OCI-LY7 (cell line): ENCODE measurements around the gene CRBN. TPM values are rescaled to one million over a fixed set of nuclear protein-coding genes. Genes with fewer than 3 reads are reported as not detected.

Source experiments
- BruUV-seq: library from RNA; stranded (reverse); fragments of 400-500 nt; replicated peaks from 2 replicates; lab custom pipeline; 2021; lab: Mats Ljungman, UMichigan
- CTCF ChIA-PET: fragments of 300-600 bp; sonication (Branson Sonifier 250); formaldehyde crosslinking; loops from one replicate; lab custom pipeline; 2022; ENCODE audit warnings: antibody characterized with exemption; ENCODE audit not compliant: unreplicated experiment; lab: Charles Lee
- POLR2A ChIA-PET: fragments of 300-600 bp; sonication (Branson Sonifier 250); formaldehyde crosslinking; loops from one replicate; lab custom pipeline; 2022; ENCODE audit warnings: antibody characterized with exemption; lab: Charles Lee
- DNase-seq: peaks from one replicate; pipeline ENCODE4 v3.0.0-alpha.2; 2015; ENCODE audit warnings: low spot score
- H2AFZ ChIP-seq: fragments of 200-600 bp; sonication (generic), shearing (Covaris generic); 2 replicates; pipeline ENCODE4 v1.6.1; 2014; ENCODE audit warnings: mild to moderate bottlenecking, antibody characterized with exemption, low read length, moderate library complexity
- H3K27ac ChIP-seq: fragments of 200-600 bp; sonication (generic); 2 replicates; pipeline ENCODE4 v1.5.1; 2014; ENCODE audit warnings: mixed run types, low read depth, mild to moderate bottlenecking, moderate library complexity, low read length, inconsistent platforms; ENCODE audit not compliant: poor library complexity, severe bottlenecking
- H3K36me3 ChIP-seq: fragments of 200-600 bp; sonication (generic); 2 replicates; pipeline ENCODE4 v1.6.1; 2014; ENCODE audit warnings: mild to moderate bottlenecking, antibody characterized with exemption, low read length, moderate library complexity, mixed read lengths; ENCODE audit not compliant: insufficient read depth
- H3K4me1 ChIP-seq: fragments of 200-600 bp; sonication (generic); 2 replicates; pipeline ENCODE4 v1.5.1; 2014; ENCODE audit warnings: mild to moderate bottlenecking, low read length; ENCODE audit not compliant: insufficient read depth, poor library complexity, severe bottlenecking
- H3K4me2 ChIP-seq: fragments of 200-600 bp; sonication (generic); 2 replicates; pipeline ENCODE4 v1.6.1; 2014; ENCODE audit warnings: mild to moderate bottlenecking, low read length
- H3K4me3 ChIP-seq: fragments of 200-600 bp; sonication (generic); 2 replicates; pipeline ENCODE4 v1.5.1; 2014; ENCODE audit warnings: mild to moderate bottlenecking, low read depth, low read length; ENCODE audit not compliant: poor library complexity, severe bottlenecking
- H3K79me2 ChIP-seq: fragments of 200-600 bp; sonication (generic); 2 replicates; pipeline ENCODE4 v1.6.1; 2016; ENCODE audit warnings: low read depth, mild to moderate bottlenecking, low read length, moderate library complexity, mixed read lengths; ENCODE audit not compliant: insufficient read depth
- H3K9me2 ChIP-seq: fragments of 200-600 bp; sonication (generic); 2 replicates; pipeline ENCODE4 v1.6.1; 2016; ENCODE audit warnings: mild to moderate bottlenecking, low read length, mixed read lengths; ENCODE audit not compliant: insufficient read depth
- H3K9me3 ChIP-seq: fragments of 200-600 bp; sonication (generic); 2 replicates; pipeline ENCODE4 v1.6.1; 2014; ENCODE audit warnings: mild to moderate bottlenecking, mixed run types, low read length, mixed read lengths
- H4K20me1 ChIP-seq: fragments of 200-600 bp; sonication (generic); 2 replicates; pipeline ENCODE4 v1.6.1; 2014; ENCODE audit warnings: mild to moderate bottlenecking, antibody characterized with exemption, low read length, moderate library complexity, mixed read lengths; ENCODE audit not compliant: insufficient read depth
- EZH2phosphoT487 ChIP-seq: fragments of 200-600 bp; sonication (generic); IDR thresholded peaks from 2 replicates; pipeline ENCODE4 v1.6.1; 2018; ENCODE audit warnings: low read depth, borderline replicate concordance, mild to moderate bottlenecking, mixed run types, antibody characterized with exemption, low read length, moderate library complexity, mixed read lengths
- intact Hi-C: fragments of 100-400 bp; cut with micrococcal nuclease; formaldehyde crosslinking; loops from one replicate; pipeline ENCODE4 v1.10.0; 2022; ENCODE audit not compliant: unreplicated experiment
- total RNA-seq, 2 experiments: library from RNA; depleted of rRNA in 1 of 2; stranded (reverse); fragments of >200 nt in 1 of 2; shearing (Covaris generic) in 1 of 2; gene quantifications; 2 replicates each; pipeline ENCODE4 v1.2.3, GENCODE V29; 2014 to 2022
- TF ChIP-seq, protein P1 (sequence below): fragments of 200-600 bp; sonication (generic); conservative IDR thresholded peaks from 2 replicates; pipeline ENCODE4 v1.5.1; 2014; ENCODE audit warnings: mild to moderate bottlenecking, antibody characterized with exemption, low read length, moderate library complexity, mixed read lengths

Gene CRBN
- total RNA-seq, 2 experiments from 2014 or later, result 23.5 to 32.5 TPM

DNA sequence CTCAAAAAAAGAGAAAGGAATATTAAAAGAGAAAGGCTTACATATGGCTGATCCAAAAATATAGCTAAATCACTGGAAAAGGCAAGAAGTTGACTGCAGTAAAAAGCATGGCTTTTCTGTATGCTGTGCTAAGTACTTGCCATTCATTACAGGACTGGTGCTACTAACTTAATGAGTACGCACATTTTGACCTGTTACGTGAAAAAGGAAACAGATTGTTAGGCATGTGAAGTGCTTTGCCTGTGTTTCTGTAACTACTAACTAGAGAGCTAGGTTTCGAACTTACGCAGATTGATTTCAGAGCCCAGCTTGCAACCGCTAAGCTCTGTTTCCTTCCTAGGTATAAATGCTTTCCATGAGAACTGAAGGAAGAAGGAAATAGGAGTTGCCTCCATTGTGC, 49.9 kb downstream of the CRBN start:
- no peak overlapping the region for H2AFZ ChIP-seq
- peaks cover 54% of the 10 kb centered on the region for H3K79me2 ChIP-seq
- POLR2A ChIA-PET, result interaction anchor here (1.0 kb wide), 2 partner anchors 23 to 24 kb away, joined by 3 to 4 read pairs; no protein-coding TSS in a partner anchor
- BruUV-seq, result no TSS peak
- no peaks in the 10 kb centered on the region for H4K20me1 ChIP-seq
- H3K4me3 ChIP-seq, result no peak overlapping the region
- TF ChIP-seq, protein P1, sequence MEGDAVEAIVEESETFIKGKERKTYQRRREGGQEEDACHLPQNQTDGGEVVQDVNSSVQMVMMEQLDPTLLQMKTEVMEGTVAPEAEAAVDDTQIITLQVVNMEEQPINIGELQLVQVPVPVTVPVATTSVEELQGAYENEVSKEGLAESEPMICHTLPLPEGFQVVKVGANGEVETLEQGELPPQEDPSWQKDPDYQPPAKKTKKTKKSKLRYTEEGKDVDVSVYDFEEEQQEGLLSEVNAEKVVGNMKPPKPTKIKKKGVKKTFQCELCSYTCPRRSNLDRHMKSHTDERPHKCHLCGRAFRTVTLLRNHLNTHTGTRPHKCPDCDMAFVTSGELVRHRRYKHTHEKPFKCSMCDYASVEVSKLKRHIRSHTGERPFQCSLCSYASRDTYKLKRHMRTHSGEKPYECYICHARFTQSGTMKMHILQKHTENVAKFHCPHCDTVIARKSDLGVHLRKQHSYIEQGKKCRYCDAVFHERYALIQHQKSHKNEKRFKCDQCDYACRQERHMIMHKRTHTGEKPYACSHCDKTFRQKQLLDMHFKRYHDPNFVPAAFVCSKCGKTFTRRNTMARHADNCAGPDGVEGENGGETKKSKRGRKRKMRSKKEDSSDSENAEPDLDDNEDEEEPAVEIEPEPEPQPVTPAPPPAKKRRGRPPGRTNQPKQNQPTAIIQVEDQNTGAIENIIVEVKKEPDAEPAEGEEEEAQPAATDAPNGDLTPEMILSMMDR, result no peak
- TF ChIP-seq EZH2phosphoT487, result no peak
- H3K4me2 ChIP-seq, result no peak overlapping the region
- no peaks in the 10 kb centered on the region for H3K9me2 ChIP-seq
- peaks cover 20% of the 10 kb centered on the region for H3K4me1 ChIP-seq
- H3K9me3 ChIP-seq, result no peaks in the 10 kb centered on the region
- CTCF ChIA-PET, result no interaction called here
- no peak for DNase-seq
- H3K36me3 ChIP-seq, result peaks cover 49% of the 10 kb centered on the region
- intact Hi-C loops, result no loop called here
- H3K27ac ChIP-seq, result no peak overlapping the region

DNA sequence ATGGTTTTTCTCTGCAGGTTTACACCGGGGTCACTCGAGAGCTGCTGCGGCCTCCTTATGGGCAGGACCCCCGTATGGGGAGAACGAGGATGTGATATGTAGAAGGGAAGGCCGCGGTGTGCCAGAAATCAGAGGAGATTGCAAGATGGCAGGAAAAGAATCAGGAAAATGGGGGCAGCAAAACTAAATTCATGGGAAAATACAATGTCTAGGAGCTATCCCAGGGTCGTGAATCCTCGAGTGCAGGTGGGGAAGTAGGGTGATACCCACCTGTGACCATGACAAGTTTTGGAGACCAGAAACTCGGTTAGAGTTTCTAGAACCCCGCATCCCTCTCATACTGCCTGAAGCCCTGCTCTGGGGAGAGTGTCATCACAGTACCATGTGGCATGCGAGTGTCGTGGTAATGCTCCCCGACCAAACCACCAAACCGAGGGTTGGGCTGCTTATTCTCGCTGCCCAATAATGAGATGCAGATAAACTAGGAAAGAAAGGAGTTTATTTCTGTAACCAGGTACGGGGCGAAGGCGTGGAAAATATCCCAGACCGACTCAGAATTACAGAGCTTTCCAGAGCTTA, 52.0 kb downstream of the CRBN start:
- Histone ChIP-seq H3K9me2 (no peaks in the 10 kb centered on the region), H3K36me3 (peaks cover 29% of the 10 kb centered on the region), H3K79me2 (peaks cover 34% of the 10 kb centered on the region), H2AFZ (peak overlapping the region; percentile 74), H3K9me3 (no peaks in the 10 kb centered on the region), H3K4me3 (peak overlapping the region; percentile 91), H3K4me2 (peak overlapping the region; percentile 82), H4K20me1 (no peaks in the 10 kb centered on the region), H3K4me1 (peaks cover 20% of the 10 kb centered on the region), H3K27ac (peak overlapping the region; percentile 60)
- DNase-seq, result peak; percentile 24
- intact Hi-C loops, result loop anchor here (2.0 kb wide), 1 partner anchor 39 kb away; no protein-coding TSS in a partner anchor
- CTCF ChIA-PET, result no interaction called here
- no peak for TF ChIP-seq EZH2phosphoT487
- TF ChIP-seq, protein P1, result no peak
- POLR2A ChIA-PET, result interaction anchor here (1.0 kb wide), 1 partner anchor 37 kb away, joined by 3 read pairs; no protein-coding TSS in a partner anchor
- BruUV-seq, result TSS peak; percentile 58
